ENCODE results near the gene FSTL4.

The FSTL4 gene

GRCh38 chr5:133494923-133495246, 117.5 kb downstream of the FSTL4 start:
- ATAC-seq = no peak
- TF ChIP-seq ZFP3 (CRISPR knock-in tag; IDR thresholded peaks at IDR 0.05) (no peak), TSHZ2 (CRISPR knock-in tag; IDR thresholded peaks at IDR 0.05) (no peak), CSRNP3 (CRISPR knock-in tag; IDR thresholded peaks at IDR 0.05) (no peak), ZFP30 (CRISPR knock-in tag; IDR thresholded peaks at IDR 0.05) (no peak), ISL1 (CRISPR knock-in tag; IDR thresholded peaks at IDR 0.05) (no peak), POU6F1 (CRISPR knock-in tag; IDR thresholded peaks at IDR 0.05; ENCODE audit: borderline replicate concordance, low read depth) (no peak), ARNTL (CRISPR knock-in tag; IDR thresholded peaks at IDR 0.05; ENCODE audit: borderline replicate concordance, low read depth) (no peak), RARB (CRISPR knock-in tag; IDR thresholded peaks at IDR 0.05) (no peak), ZC3H10 (CRISPR knock-in tag; IDR thresholded peaks at IDR 0.05) (no peak), SNAI2 (CRISPR knock-in tag; IDR thresholded peaks at IDR 0.05) (no peak), PATZ1 (CRISPR knock-in tag; IDR thresholded peaks at IDR 0.05; ENCODE audit: borderline replicate concordance) (no peak), OSR1 (CRISPR knock-in tag; IDR thresholded peaks at IDR 0.05) (no peak), ESRRG (CRISPR knock-in tag; IDR thresholded peaks at IDR 0.05) (no peak), TOX (CRISPR knock-in tag; IDR thresholded peaks at IDR 0.05; ENCODE audit: borderline replicate concordance) (no peak), BACH2 (CRISPR knock-in tag; IDR thresholded peaks at IDR 0.05; ENCODE audit: borderline replicate concordance) (no peak), ZNF8 (CRISPR knock-in tag; IDR thresholded peaks at IDR 0.05) (no peak)

GRCh38 chr5:133494232-133494922, 118.0 kb downstream of the FSTL4 start:
- TF ChIP-seq ZNF565 (CRISPR knock-in tag; conservative IDR thresholded peaks at IDR 0.05; ENCODE audit: low read depth) (no peak), CSDC2 (CRISPR knock-in tag; IDR thresholded peaks at IDR 0.05) (no peak), OSR1 (CRISPR knock-in tag; IDR thresholded peaks at IDR 0.05) (no peak), SNAI2 (CRISPR knock-in tag; IDR thresholded peaks at IDR 0.05) (no peak), ZNF8 (CRISPR knock-in tag; IDR thresholded peaks at IDR 0.05) (no peak), RARB (CRISPR knock-in tag; IDR thresholded peaks at IDR 0.05) (no peak), PPARA (CRISPR knock-in tag; IDR thresholded peaks at IDR 0.05; ENCODE audit: borderline replicate concordance) (no peak), ISL1 (CRISPR knock-in tag; IDR thresholded peaks at IDR 0.05) (0 out of 2 replicates have a peak, but pooled peaks have one; percentile 27)
- ATAC-seq = no peak

- no peak for ATAC-seq
- TF ChIP-seq PPARA (CRISPR knock-in tag; IDR thresholded peaks at IDR 0.05; ENCODE audit: borderline replicate concordance) (no peak), GLIS3 (CRISPR knock-in tag; IDR thresholded peaks at IDR 0.05) (no peak), BACH2 (CRISPR knock-in tag; IDR thresholded peaks at IDR 0.05; ENCODE audit: borderline replicate concordance) (no peak), ESRRG (CRISPR knock-in tag; IDR thresholded peaks at IDR 0.05) (no peak), RARB (CRISPR knock-in tag; IDR thresholded peaks at IDR 0.05) (no peak), CSRNP3 (CRISPR knock-in tag; IDR thresholded peaks at IDR 0.05) (no peak), TOX (CRISPR knock-in tag; IDR thresholded peaks at IDR 0.05; ENCODE audit: borderline replicate concordance) (no peak), PATZ1 (CRISPR knock-in tag; IDR thresholded peaks at IDR 0.05; ENCODE audit: borderline replicate concordance) (no peak), ZC3H10 (CRISPR knock-in tag; IDR thresholded peaks at IDR 0.05) (no peak), CREB5 (CRISPR knock-in tag; IDR thresholded peaks at IDR 0.05; ENCODE audit: low read depth) (no peak), SNAI2 (CRISPR knock-in tag; IDR thresholded peaks at IDR 0.05) (no peak), ZNF8 (CRISPR knock-in tag; IDR thresholded peaks at IDR 0.05) (no peak), ZNF565 (CRISPR knock-in tag; conservative IDR thresholded peaks at IDR 0.05; ENCODE audit: low read depth) (no peak), OSR1 (CRISPR knock-in tag; IDR thresholded peaks at IDR 0.05) (no peak)
Measured at GRCh38 chr5:133489632-133490031, 122.7 kb downstream of the FSTL4 start.
